K562 (cell line): ENCODE data around the gene CAMP. TPM values are rescaled to one million over a fixed set of nuclear protein-coding genes. Genes with fewer than 3 reads are reported as not detected.

ENCODE experiments used
- ATAC-seq: fragments of 200-7000 bp; cut with Tn5 transposase; 3 replicates; pipeline ENCODE4 v1.9.1; 2020; ENCODE audit warnings: moderate library complexity
- BruUV-seq: library from RNA; stranded (reverse); fragments of 400-500 nt; replicated peaks from 2 replicates; lab custom pipeline; 2021; lab: Mats Ljungman, UMichigan
- CTCF ChIA-PET: fragments of 300-600 bp; formaldehyde crosslinking; extraction: SDS; loops from one replicate; lab custom pipeline; 2021; ENCODE audit warnings: low intra/inter-chr PET ratio; lab: Yijun Ruan, JAX
- POLR2A ChIA-PET: fragments of 300-600, 350-650 bp; sonication (Branson Sonifier 250); formaldehyde crosslinking; extraction: SDS; loops from one replicate; lab custom pipeline; 2021; ENCODE audit warnings: antibody characterized with exemption, inconsistent platforms; lab: Yijun Ruan, JAX
- DNase-seq, 4 experiments: peaks; one replicate each; pipeline versions ENCODE4 v3.0.0 to v3.0.0-alpha.2; 2011 to 2018; ENCODE audit warnings: low spot score in 3 of 4, mixed read lengths in 3 of 4; ENCODE audit errors: extremely low read depth in 1 of 4
- FAIRE-seq: peaks from 2 replicates; lab custom pipeline; 2011; peaks lifted over from hg19 to GRCh38; lab: Jason Lieb, UNC
- H2AFZ ChIP-seq: 2 replicates; pipeline ENCODE4 v1.6.0; 2011; ENCODE audit warnings: low read depth, low read length, control low read depth, inconsistent platforms
- H3K27ac ChIP-seq: fragments of 200-600 bp; 3 replicates; pipeline ENCODE4 v1.8.0; 2011; ENCODE audit warnings: low read depth, mild to moderate bottlenecking, control low read depth, inconsistent platforms, low read length, moderate library complexity, mixed read lengths; ENCODE audit errors: extremely low read depth
- H3K27me3 ChIP-seq, 2 experiments: fragments of 300-600 bp in 1 of 2; 2 replicates in 1 of 2; 3 replicates in 1 of 2; pipeline versions ENCODE4 v1.6.0 to v1.8.0; 2011; ENCODE audit warnings: inconsistent platforms in 2 of 2, low read length in 2 of 2, mild to moderate bottlenecking in 1 of 2, mixed read lengths in 1 of 2, moderate library complexity in 1 of 2; ENCODE audit not compliant: control insufficient read depth in 2 of 2, insufficient read depth in 2 of 2
- H3K36me3 ChIP-seq: fragments of 300-600 bp; 3 replicates; pipeline ENCODE4 v1.8.0; 2011; ENCODE audit warnings: mild to moderate bottlenecking, low read length, inconsistent platforms; ENCODE audit not compliant: control insufficient read depth, insufficient read depth
- H3K4me1 ChIP-seq, 2 experiments: fragments of 200-600 bp in 1 of 2; replicated peaks in 1 of 2; 2 replicates in 1 of 2; 3 replicates in 1 of 2; pipeline versions ENCODE4 v1.5.1 to v1.8.0; 2011; ENCODE audit warnings: inconsistent platforms in 2 of 2, low read length in 2 of 2, mild to moderate bottlenecking in 1 of 2, mixed read lengths in 1 of 2, moderate library complexity in 1 of 2; ENCODE audit not compliant: control insufficient read depth in 2 of 2, insufficient read depth in 2 of 2
- H3K4me2 ChIP-seq: 2 replicates; pipeline ENCODE4 v1.6.1; 2011; ENCODE audit warnings: low read length, control low read depth, inconsistent platforms, mixed read lengths; ENCODE audit not compliant: insufficient read depth
- H3K4me3 ChIP-seq: fragments of 200-600 bp; sonication (generic), shearing (Covaris generic); 2 replicates; pipeline ENCODE4 v1.5.1; 2016; ENCODE audit warnings: control low read depth, inconsistent platforms
- H3K79me2 ChIP-seq: fragments of 200-600 bp; 3 replicates; pipeline ENCODE4 v1.8.0; 2011; ENCODE audit warnings: low read length, inconsistent platforms; ENCODE audit not compliant: control insufficient read depth, insufficient read depth
- H3K9ac ChIP-seq, 2 experiments: 2 replicates each; pipeline versions ENCODE4 v1.6.0 to v1.6.1; 2011; ENCODE audit warnings: low read depth in 2 of 2, low read length in 2 of 2, control low read depth in 1 of 2, inconsistent platforms in 1 of 2, mild to moderate bottlenecking in 1 of 2, mixed read lengths in 1 of 2; ENCODE audit not compliant: insufficient read depth in 1 of 2
- H3K9me1 ChIP-seq: one replicate; pipeline ENCODE4 v1.6.0; 2011; ENCODE audit warnings: inconsistent platforms, mild to moderate bottlenecking, low read length, moderate library complexity; ENCODE audit not compliant: control insufficient read depth, insufficient read depth
- H3K9me3 ChIP-seq: replicated peaks from 2 replicates; pipeline ENCODE4 v1.5.1; 2011; ENCODE audit warnings: low read depth, low read length, inconsistent platforms; ENCODE audit not compliant: control insufficient read depth, insufficient read depth
- H4K20me1 ChIP-seq: replicated peaks from 2 replicates; pipeline ENCODE4 v1.6.1; 2011; ENCODE audit warnings: low read length, inconsistent platforms, mixed read lengths; ENCODE audit not compliant: control insufficient read depth, insufficient read depth
- ARHGAP35 ChIP-seq: fragments of 450-650 bp; IDR thresholded peaks from 2 replicates; pipeline ENCODE4 v1.6.1; 2018; ENCODE audit not compliant: partially characterized antibody
- CBX3 ChIP-seq, 2 experiments: IDR thresholded peaks; 1 replicate in 1 of 2; 2 replicates in 1 of 2; pipeline ENCODE4 v1.6.1; 2012; ENCODE audit warnings: inconsistent platforms in 2 of 2, low read length in 2 of 2, borderline replicate concordance in 1 of 2, control low read depth in 1 of 2
- EWSR1 ChIP-seq: fragments of 450-650 bp; IDR thresholded peaks from 2 replicates; pipeline ENCODE4 v1.6.1; 2018; ENCODE audit warnings: borderline replicate concordance, mild to moderate bottlenecking, low read depth, moderate library complexity; ENCODE audit not compliant: partially characterized antibody
- MXI1 ChIP-seq: IDR thresholded peaks from 2 replicates; pipeline ENCODE4 v1.6.1; 2011; ENCODE audit warnings: low read depth, mild to moderate bottlenecking, improper control_type of control experiment, low read length
- PML ChIP-seq: IDR thresholded peaks from 2 replicates; pipeline ENCODE4 v1.6.1; 2012; ENCODE audit warnings: low read length, inconsistent platforms
- POLR2A ChIP-seq: fragments of 450-650 bp; conservative IDR thresholded peaks from 2 replicates; pipeline ENCODE4 v1.6.1; 2016
- RNF2 ChIP-seq: sonication (generic); IDR thresholded peaks from 2 replicates; pipeline ENCODE4 v1.6.1; 2016
- WGBS: fragments of 100-300 bp; shearing (Covaris generic); methylation state at CpG from one replicate; pipeline ENCODE4 v1.1.6; 2016; ENCODE audit warnings: low coverage, mixed read lengths; ENCODE audit not compliant: insufficient coverage; ENCODE audit errors: missing lambda C conversion rate; 5-methylcytosine and 5-hydroxymethylcytosine counted together
- in situ Hi-C: fragments of 300-500 bp; cut with MboI; formaldehyde crosslinking; loops from 4 replicates; pipeline ENCODE4 v1.15.0; 2018; ENCODE audit warnings: inconsistent platforms, mixed read lengths
- intact Hi-C: fragments of 100-400 bp; cut with micrococcal nuclease; formaldehyde crosslinking; loops from 2 replicates; pipeline ENCODE4 v1.14.2; 2022
- polyA plus RNA-seq, 8 experiments: library from polyadenylated mRNA; depleted of rRNA in 4 of 8; stranded (reverse) in 5 of 8; unstranded in 3 of 8; fragments of >200 nt; fragmentation: Nextera tagmentation in 2 of 8; fragmentation: Illumina TruSeq in 1 of 8; extraction: Ambion mirVana in 2 of 8; extraction: Trizol in 1 of 8; gene quantifications; 2 replicates each; pipeline versions ENCODE4 v1.2.1 to v1.2.3, GENCODE V29; 2011 to 2014; ENCODE audit warnings: inconsistent platforms in 1 of 8, missing spikeins in 1 of 8
- total RNA-seq, 7 experiments: library from RNA; depleted of rRNA in 6 of 7; stranded (reverse); fragments of >200 nt in 6 of 7; fragmentation: Illumina TruSeq in 2 of 7; extraction: Trizol in 2 of 7; gene quantifications; 2 replicates each; pipeline versions ENCODE4 v1.2.1 to v1.2.3, GENCODE V29; 2011 to 2021; ENCODE audit warnings: low replicate concordance in 1 of 7
- TF ChIP-seq, protein P1 (sequence below): fragments of 250-450 bp; sonication (Bioruptor Pico); IDR thresholded peaks from 2 replicates; pipeline ENCODE4 v1.8.0; 2021; ENCODE audit warnings: borderline replicate concordance, mild to moderate bottlenecking, moderate library complexity; ENCODE audit not compliant: poor library complexity, severe bottlenecking

CAMP gene
- total and polyA plus RNA-seq, 9 of the 15 experiments (the other 6 are each of a cell fraction or from before 2014, with no cell fraction given), result 0.22 TPM; not detected in 8

DNA sequence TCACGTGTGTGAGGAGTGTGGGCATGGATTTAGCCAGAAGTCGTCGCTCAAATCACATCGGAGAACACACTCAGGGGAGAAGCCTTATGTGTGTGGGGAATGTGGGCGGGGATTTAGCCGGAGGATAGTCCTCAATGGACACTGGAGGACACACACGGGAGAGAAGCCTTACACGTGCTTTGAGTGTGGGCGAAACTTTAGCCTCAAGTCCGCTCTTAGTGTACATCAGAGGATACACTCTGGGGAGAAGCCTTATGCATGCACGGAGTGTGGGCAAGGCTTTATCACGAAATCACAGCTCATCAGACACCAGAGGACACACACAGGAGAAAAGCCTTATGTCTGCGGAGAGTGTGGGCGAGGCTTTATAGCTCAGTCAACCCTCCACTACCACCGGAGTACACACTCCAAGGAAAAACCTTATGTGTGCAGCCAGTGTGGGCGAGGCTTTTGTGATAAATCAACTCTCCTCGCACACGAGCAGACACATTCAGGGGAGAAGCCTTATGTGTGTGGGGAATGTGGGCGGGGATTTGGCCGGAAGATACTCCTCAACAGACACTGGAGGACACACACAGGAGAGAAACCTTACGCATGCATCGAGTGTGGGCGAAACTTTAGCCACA lies 45.8 kb downstream of the CAMP start:
- peaks cover 4% of the 10 kb centered on the region; the same call in 1 of the 2 replicates for H3K9me3 ChIP-seq
- no peak overlapping the region for H2AFZ ChIP-seq
- no peaks in the 10 kb centered on the region for H4K20me1 ChIP-seq
- no peaks in the 10 kb centered on the region for H3K9me1 ChIP-seq
- no peak for FAIRE-seq
- in situ Hi-C loops (no loop called here), intact Hi-C loops (no loop called here)
- ATAC-seq, result no peak
- no TSS peak for BruUV-seq
- 100% methylated on average over 10 of the region's 23 CpGs for WGBS
- H3K4me3 ChIP-seq, result no peak overlapping the region
- no peak overlapping the region for H3K27ac ChIP-seq
- H3K4me1 ChIP-seq, result no peaks in the 10 kb centered on the region; a peak in 1 of 5 replicates
- H3K27me3 ChIP-seq, result no peaks in the 10 kb centered on the region
- no peak overlapping the region for H3K9ac ChIP-seq
- TF ChIP-seq EWSR1 (no peak), ARHGAP35 (no peak), CBX3 (IDR thresholded peaks at IDR 0.05; ENCODE audit: borderline replicate concordance in 1 of 2, low read length in 2 of 2) (no peak), PML (no peak), MXI1 (no peak), POLR2A (no peak), RNF2 (no peak)
- TF ChIP-seq, protein P1, sequence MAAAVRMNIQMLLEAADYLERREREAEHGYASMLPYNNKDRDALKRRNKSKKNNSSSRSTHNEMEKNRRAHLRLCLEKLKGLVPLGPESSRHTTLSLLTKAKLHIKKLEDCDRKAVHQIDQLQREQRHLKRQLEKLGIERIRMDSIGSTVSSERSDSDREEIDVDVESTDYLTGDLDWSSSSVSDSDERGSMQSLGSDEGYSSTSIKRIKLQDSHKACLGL (CRISPR knock-in tag), result no peak
- DNase-seq, result no peak
- CTCF ChIA-PET, result no interaction called here
- H3K36me3 ChIP-seq, result peaks cover 46% of the 10 kb centered on the region; the same call in 2 of the 3 replicates
- POLR2A ChIA-PET, result interaction anchor here (1.5 kb wide), 1 partner anchor 29 kb away, joined by 5 read pairs; the partner anchor contains the start of gene ZNF589
- H3K79me2 ChIP-seq, result no peaks in the 10 kb centered on the region
- no peak overlapping the region for H3K4me2 ChIP-seq
